OCI-LY1 (cell line): ENCODE measurements around the gene NHSL2.

Source experiments
- H2AFZ ChIP-seq: fragments of 200-600 bp; sonication (generic), shearing (Covaris generic); 2 replicates; pipeline ENCODE4 v1.6.0; 2014; ENCODE audit warnings: antibody characterized with exemption, mild to moderate bottlenecking, low read length
- H3F3A ChIP-seq: fragments of 200-600 bp; sonication (generic), shearing (Covaris generic); 2 replicates; pipeline ENCODE4 v1.6.0; 2014; ENCODE audit warnings: mild to moderate bottlenecking, antibody characterized with exemption, low read length, moderate library complexity; ENCODE audit not compliant: insufficient read depth
- H3K27ac ChIP-seq: fragments of 200-600 bp; sonication (generic); 2 replicates; pipeline ENCODE4 v1.5.1; 2014; ENCODE audit warnings: low read length, mixed run types, mild to moderate bottlenecking, low read depth; ENCODE audit not compliant: poor library complexity, severe bottlenecking
- H3K27me3 ChIP-seq: fragments of 200-600 bp; sonication (generic); 2 replicates; pipeline ENCODE4 v1.6.0; 2014; ENCODE audit warnings: antibody characterized with exemption, mild to moderate bottlenecking, low read length, moderate library complexity; ENCODE audit not compliant: insufficient read depth
- H3K36me3 ChIP-seq: fragments of 200-600 bp; sonication (generic); 2 replicates; pipeline ENCODE4 v1.6.1; 2014; ENCODE audit warnings: mild to moderate bottlenecking, antibody characterized with exemption, low read length, moderate library complexity, mixed read lengths; ENCODE audit not compliant: insufficient read depth
- H3K4me1 ChIP-seq: fragments of 200-600 bp; sonication (generic); 2 replicates; pipeline ENCODE4 v1.5.1; 2014; ENCODE audit warnings: mild to moderate bottlenecking, low read length, moderate library complexity; ENCODE audit not compliant: insufficient read depth, severe bottlenecking
- H3K4me2 ChIP-seq: fragments of 200-600 bp; sonication (generic), shearing (Covaris generic); 2 replicates; pipeline ENCODE4 v1.6.1; 2014; ENCODE audit warnings: low read length
- H3K4me3 ChIP-seq: fragments of 200-600 bp; sonication (generic); 2 replicates; pipeline ENCODE4 v1.5.1; 2014; ENCODE audit warnings: low read length, low read depth, mild to moderate bottlenecking, mixed read lengths; ENCODE audit not compliant: poor library complexity, severe bottlenecking
- H3K79me2 ChIP-seq: fragments of 200-600 bp; shearing (Covaris generic); 2 replicates; pipeline ENCODE4 v1.6.1; 2016; ENCODE audit warnings: mixed run types, low read length, mixed read lengths; ENCODE audit not compliant: insufficient read depth
- H3K9ac ChIP-seq: fragments of 200-600 bp; sonication (generic), shearing (Covaris generic); 2 replicates; pipeline ENCODE4 v1.6.1; 2014; ENCODE audit warnings: mild to moderate bottlenecking, low read length, mixed read lengths
- H3K9me2 ChIP-seq: fragments of 200-600 bp; sonication (generic), shearing (Covaris generic); 2 replicates; pipeline ENCODE4 v1.6.1; 2014; ENCODE audit warnings: low read depth, mild to moderate bottlenecking, low read length, mixed read lengths
- H3K9me3 ChIP-seq: fragments of 200-600 bp; shearing (Covaris generic); 2 replicates; pipeline ENCODE4 v1.6.1; 2014; ENCODE audit warnings: low read length, mixed read lengths
- H4K20me1 ChIP-seq: fragments of 200-600 bp; sonication (generic), shearing (Covaris generic); 2 replicates; pipeline ENCODE4 v1.6.0; 2016; ENCODE audit warnings: mild to moderate bottlenecking, low read length; ENCODE audit not compliant: insufficient read depth
- CTCF ChIP-seq: fragments of 200-600 bp; sonication (generic), shearing (Covaris generic); IDR thresholded peaks from 2 replicates; pipeline ENCODE4 v1.5.1; 2017; ENCODE audit warnings: mild to moderate bottlenecking, antibody characterized with exemption, low read length, moderate library complexity, mixed read lengths
- EZH2 ChIP-seq: fragments of 200-600 bp; sonication (generic), shearing (Covaris generic); IDR thresholded peaks from 2 replicates; pipeline ENCODE4 v1.8.0; 2017; ENCODE audit warnings: borderline replicate concordance, mixed run types, mild to moderate bottlenecking, antibody characterized with exemption, low read length, moderate library complexity, mixed read lengths

NHSL2 gene

GRCh38 chrX:71936632-71937031, 26.0 kb downstream of the NHSL2 start:
- Histone ChIP-seq H3K27me3 (no peaks in the 10 kb centered on the region), H3K4me3 (no peak overlapping the region)

GRCh38 chrX:71938371-71938770, 27.7 kb downstream of the NHSL2 start:
- H3K27ac ChIP-seq = no peak overlapping the region
- H3K4me3 ChIP-seq = no peak overlapping the region
- no peaks in the 10 kb centered on the region for H3K27me3 ChIP-seq
- TF ChIP-seq CTCF = no peak
- no peak for TF ChIP-seq EZH2
- no peaks in the 10 kb centered on the region for H3K36me3 ChIP-seq
- no peak overlapping the region for H2AFZ ChIP-seq
- H3K4me2 ChIP-seq = no peak overlapping the region
- H3K79me2 ChIP-seq = no peaks in the 10 kb centered on the region
- H4K20me1 ChIP-seq = no peaks in the 10 kb centered on the region
- H3K9me2 ChIP-seq = no peaks in the 10 kb centered on the region
- no peaks in the 10 kb centered on the region for H3K9me3 ChIP-seq
- H3F3A ChIP-seq = no peaks in the 10 kb centered on the region
- no peak overlapping the region for H3K9ac ChIP-seq
- no peaks in the 10 kb centered on the region for H3K4me1 ChIP-seq

More at GRCh38 chrX:71936632-71937031, 26.0 kb downstream of the NHSL2 start:
- no peaks in the 10 kb centered on the region for H3K9me3 ChIP-seq
- no peak overlapping the region for H3K27ac ChIP-seq
- H4K20me1 ChIP-seq = no peaks in the 10 kb centered on the region
- H3K9ac ChIP-seq = no peak overlapping the region
- H3K36me3 ChIP-seq = no peaks in the 10 kb centered on the region
- TF ChIP-seq CTCF = no peak
- TF ChIP-seq EZH2 = no peak
- no peak overlapping the region for H2AFZ ChIP-seq
- H3K9me2 ChIP-seq = no peaks in the 10 kb centered on the region
- no peaks in the 10 kb centered on the region for H3F3A ChIP-seq
- no peaks in the 10 kb centered on the region for H3K4me1 ChIP-seq
- H3K4me2 ChIP-seq = no peak overlapping the region
- H3K79me2 ChIP-seq = no peaks in the 10 kb centered on the region

GRCh38 chrX:71941145-71941544, 30.5 kb downstream of the NHSL2 start:
- Histone ChIP-seq H3K9ac (no peak overlapping the region), H3K36me3 (no peaks in the 10 kb centered on the region)

More at GRCh38 chrX:71941145-71941544, 30.5 kb downstream of the NHSL2 start:
- H3K79me2 ChIP-seq = no peaks in the 10 kb centered on the region
- no peaks in the 10 kb centered on the region for H3F3A ChIP-seq
- no peaks in the 10 kb centered on the region for H3K9me3 ChIP-seq
- H3K4me2 ChIP-seq = no peak overlapping the region
- no peaks in the 10 kb centered on the region for H3K27me3 ChIP-seq
- no peak overlapping the region for H3K4me3 ChIP-seq
- no peaks in the 10 kb centered on the region for H4K20me1 ChIP-seq
- H3K27ac ChIP-seq = no peak overlapping the region
- H2AFZ ChIP-seq = no peak overlapping the region
- TF ChIP-seq CTCF (no peak), EZH2 (no peak)
- no peaks in the 10 kb centered on the region for H3K4me1 ChIP-seq
- H3K9me2 ChIP-seq = no peaks in the 10 kb centered on the region
